HG03460 (cell line): Measurements from ENCODE around the gene FAM151A.

Experiments
- ATAC-seq: cut with Tn5 transposase; IDR thresholded peaks from one replicate; pipeline ENCODE4 v1.9.1; 2021; ENCODE audit not compliant: unreplicated experiment

Gene FAM151A

GRCh38 chr1:54604572-54605370 is 18.6 kb downstream of the FAM151A start:
- ATAC-seq: no peak

DNA sequence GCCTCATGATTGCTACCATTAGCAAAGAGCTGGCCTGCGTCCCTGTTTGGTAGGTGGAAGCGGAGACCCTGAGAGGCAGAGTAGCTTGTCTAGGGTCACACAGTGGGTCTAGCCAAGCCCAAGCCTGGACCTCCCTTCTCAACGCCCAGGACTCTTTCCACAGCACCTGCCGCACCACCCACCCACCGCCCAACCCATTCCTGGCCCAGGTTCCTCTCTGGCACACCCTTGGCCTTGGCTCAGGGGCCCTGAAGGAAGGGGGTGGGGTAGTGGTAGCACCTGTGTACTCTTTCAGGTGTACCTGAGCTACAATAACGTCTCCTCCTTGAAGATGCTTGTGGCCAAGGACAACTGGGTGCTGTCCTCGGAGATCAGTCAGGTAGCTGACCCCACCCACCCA is 19.3 kb downstream of the FAM151A start:
- no peak for ATAC-seq

DNA sequence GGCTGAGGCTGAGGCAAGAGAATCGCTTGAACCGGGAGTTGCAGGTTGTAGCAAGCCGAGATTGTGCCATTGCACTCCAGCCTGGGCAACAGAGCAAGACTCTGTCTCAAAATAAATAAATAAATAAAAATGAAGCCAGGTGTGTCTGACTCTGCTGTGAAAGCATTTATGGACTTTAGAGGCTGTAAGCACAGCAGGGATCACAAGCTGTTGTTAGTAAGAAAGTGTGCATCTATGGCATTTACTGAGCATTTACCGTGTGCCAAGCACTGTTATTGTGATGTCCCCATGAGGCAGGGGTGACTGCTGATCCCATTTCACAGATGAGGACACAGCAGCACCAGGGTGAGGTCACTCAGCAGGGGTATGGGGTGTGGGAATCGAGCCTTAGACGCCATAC is 20.1 kb downstream of the FAM151A start:
- no peak for ATAC-seq

GRCh38 chr1:54602554-54602953 is 20.8 kb downstream of the FAM151A start:
- ATAC-seq: no peak

- no peak for ATAC-seq
These were observed 21.6 kb downstream of the FAM151A start for GRCh38 chr1:54601730-54602129.

DNA sequence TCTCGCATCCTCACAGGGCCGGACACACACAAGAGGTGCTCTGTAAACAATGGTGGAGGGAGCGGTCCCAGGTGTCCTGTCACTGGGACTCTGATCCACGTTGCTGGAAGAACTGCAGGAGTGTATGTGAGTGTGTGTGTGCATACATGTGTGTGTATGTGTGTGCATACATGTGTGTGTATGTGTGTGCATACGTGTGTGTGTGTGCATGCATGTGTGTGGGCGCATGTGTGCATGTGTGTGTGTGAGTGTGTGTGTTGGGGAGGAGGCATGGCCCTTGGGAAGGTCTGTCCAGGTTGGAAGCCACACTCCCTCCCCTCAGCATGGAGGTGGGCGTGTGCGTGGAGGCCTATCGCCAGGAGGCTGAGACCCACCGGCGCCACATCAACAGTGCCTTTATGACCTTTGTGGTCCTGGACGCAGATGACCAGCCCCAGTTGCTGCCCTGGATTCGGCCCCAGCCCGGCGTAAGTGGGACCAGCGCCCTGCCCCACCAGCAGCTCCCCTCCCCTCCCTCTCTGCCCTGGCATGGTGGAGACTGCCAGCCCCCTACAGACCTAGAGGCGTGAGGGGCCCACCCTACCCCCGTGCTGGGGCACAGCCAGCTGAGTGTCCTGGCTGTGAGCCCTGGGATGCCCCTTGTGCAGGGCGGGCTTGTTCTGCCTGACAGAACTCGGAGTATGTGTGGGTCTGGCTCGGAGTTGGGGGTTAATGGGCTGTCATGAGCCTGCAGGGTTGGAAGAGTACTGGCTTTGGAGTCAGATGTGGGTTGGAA is 22.2 kb downstream of the FAM151A start:
- no peak for ATAC-seq

DNA sequence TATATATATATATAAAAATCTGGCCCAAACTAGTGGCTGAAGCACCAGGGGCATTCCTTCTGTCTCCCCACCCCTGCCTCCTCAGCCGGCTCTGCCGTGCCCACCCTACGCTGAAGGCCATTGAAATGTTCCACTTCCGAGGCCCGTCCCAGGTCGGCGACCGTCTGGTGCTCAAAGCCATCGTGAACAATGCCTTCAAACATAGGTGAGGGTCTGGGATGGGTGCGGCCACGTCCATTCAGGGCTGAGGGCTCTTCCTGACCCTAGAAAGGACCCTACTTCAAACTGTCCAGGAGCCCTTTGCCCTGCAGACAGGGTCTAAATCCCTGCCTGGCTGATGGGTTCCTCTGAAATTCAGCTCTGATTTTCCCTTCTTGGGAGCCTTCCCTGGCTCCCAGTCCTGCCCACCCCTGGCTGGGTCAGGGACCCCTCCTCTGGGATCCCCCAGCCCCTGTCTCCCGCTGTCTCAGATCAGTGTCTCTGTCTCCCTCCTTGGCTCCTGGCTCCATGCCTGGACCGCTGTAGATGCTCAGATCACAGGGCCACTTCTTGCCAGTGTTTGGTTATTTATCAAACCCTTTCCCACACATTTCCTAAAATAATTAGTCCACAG is 24.0 kb downstream of the FAM151A start:
- ATAC-seq: no peak

- no peak for ATAC-seq
These were observed 25.8 kb downstream of the FAM151A start for GRCh38 chr1:54597455-54598030.

DNA sequence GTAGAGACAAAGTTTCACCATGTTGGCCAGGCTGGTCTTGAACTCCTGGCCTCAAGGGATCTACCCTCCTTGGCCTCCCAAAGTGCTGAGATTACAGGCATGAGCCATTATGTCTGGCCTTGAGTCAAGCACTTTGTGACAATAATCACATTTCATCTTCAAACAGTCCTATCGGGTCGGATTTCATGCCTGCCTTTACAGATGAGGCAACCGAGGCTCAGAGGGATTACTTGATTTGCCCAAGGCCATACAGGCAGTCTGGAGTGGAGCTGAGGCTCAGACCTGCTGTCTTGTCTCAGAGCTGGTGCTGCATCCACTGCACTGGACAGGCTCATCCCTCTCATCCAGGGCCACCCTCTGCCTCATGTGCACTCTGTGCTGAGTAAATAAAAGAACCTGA is 26.6 kb downstream of the FAM151A start:
- no peak for ATAC-seq

GRCh38 chr1:54595956-54596498 is 27.3 kb downstream of the FAM151A start:
- ATAC-seq: no peak

- ATAC-seq: no peak
These were observed 28.9 kb downstream of the FAM151A start for GRCh38 chr1:54594463-54594862.

DNA sequence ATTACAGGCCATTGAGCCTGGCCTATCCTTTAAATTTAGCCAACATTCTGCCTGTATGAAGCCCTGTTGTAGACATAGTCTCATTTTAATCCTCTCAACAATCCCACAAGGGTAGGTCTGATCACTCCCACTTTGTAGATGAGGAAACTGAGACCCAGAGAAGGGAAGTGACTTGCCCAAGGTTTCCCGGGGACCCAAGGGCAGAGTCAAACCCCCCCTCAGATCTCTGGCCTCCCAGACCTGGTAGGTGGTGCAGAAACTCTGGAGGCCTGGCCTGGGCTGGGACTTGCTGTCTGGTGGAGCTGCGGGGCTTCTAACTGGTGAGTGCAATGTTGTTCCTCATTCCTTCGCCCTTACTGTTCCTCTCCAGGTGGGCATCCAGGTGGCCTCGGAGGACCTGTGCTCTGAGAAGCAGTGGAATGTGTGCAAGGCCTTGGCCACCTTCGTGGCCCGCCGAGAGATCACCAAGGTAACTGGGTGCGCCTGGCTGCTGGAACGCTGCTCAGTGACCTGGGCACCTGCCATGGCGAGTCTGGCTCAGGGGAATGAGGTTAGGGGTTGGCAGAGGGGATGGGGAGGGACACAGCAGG is 29.7 kb downstream of the FAM151A start:
- no peak for ATAC-seq

- no peak for ATAC-seq
These were observed 32.1 kb downstream of the FAM151A start for GRCh38 chr1:54591127-54591756.

- ATAC-seq: no peak
These were observed 34.9 kb downstream of the FAM151A start for GRCh38 chr1:54588377-54588776.

- ATAC-seq: no peak
These were observed 37.9 kb downstream of the FAM151A start for GRCh38 chr1:54585181-54586066.

DNA sequence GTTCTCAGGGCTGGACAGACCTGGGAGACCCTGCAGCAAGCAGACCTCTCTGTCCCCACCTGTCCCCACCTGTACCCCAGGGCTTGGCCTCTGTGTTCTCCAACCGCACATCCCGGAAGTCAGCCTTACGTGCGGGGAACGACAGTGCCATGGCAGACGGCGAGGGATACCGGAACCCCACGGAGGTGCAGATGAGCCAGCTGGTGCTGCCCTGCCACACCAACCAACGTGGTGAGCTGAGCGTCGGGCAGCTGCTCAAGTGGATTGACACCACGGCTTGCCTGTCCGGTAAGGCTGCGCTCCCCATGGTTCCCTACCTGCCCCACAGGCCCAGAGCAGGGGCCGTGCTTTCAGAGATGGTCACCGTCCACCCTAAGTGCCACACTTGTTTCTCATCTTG is 38.8 kb downstream of the FAM151A start:
- ATAC-seq: no peak

GRCh38 chr1:54583871-54584270 is 39.5 kb downstream of the FAM151A start:
- no peak for ATAC-seq

- ATAC-seq: no peak
These were observed 40.0 kb downstream of the FAM151A start for GRCh38 chr1:54583307-54583686.

DNA sequence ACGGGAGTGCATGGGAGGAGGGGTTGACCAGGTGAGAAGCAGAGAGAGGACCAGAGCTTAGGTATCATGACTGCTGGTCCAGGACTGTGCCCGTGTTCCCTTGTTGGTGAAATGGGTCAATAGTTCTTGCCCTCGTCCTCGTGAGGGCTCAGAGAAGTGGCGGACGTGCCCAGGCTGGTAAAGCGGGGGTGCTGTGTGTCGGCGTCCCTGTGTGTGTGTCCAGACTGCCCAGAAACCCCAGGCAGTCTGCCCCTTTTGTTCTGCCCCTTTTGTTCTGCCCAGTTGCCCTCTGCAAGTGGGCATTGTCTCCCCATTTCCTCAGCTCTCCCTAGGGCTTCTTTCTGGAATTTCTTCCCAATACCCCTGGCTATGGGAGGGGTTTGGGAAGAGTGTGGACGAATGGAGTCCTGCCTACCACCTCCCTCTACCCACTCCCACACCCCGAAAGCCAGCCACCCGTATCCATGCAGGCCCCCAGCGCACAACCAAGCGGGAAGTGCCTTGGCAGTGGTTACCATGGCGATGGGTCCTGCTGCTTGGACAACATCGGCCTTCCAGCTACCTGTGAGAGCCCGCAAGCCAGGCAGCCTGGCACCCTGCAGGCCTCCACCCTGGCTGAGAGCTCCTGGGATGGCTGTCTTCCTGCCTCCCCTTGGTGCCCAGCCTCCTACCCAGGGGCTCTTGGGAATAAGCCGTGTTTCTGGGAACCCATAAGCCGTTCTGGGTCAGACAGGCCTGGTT is 40.6 kb downstream of the FAM151A start:
- ATAC-seq: no peak
